Stimulated activated CD4-positive, alpha-beta T cell treated with anti-CD3 and anti-CD28 coated beads, Interleukin-4, amount 100 ng/mL, for 4 hours (primary cell): ENCODE measurements around the gene CYP4B1.

Experiments
- DNase-seq, 2 experiments: peaks; one replicate each; pipeline ENCODE4 v3.0.0-alpha.2; 2020

Gene CYP4B1

DNA sequence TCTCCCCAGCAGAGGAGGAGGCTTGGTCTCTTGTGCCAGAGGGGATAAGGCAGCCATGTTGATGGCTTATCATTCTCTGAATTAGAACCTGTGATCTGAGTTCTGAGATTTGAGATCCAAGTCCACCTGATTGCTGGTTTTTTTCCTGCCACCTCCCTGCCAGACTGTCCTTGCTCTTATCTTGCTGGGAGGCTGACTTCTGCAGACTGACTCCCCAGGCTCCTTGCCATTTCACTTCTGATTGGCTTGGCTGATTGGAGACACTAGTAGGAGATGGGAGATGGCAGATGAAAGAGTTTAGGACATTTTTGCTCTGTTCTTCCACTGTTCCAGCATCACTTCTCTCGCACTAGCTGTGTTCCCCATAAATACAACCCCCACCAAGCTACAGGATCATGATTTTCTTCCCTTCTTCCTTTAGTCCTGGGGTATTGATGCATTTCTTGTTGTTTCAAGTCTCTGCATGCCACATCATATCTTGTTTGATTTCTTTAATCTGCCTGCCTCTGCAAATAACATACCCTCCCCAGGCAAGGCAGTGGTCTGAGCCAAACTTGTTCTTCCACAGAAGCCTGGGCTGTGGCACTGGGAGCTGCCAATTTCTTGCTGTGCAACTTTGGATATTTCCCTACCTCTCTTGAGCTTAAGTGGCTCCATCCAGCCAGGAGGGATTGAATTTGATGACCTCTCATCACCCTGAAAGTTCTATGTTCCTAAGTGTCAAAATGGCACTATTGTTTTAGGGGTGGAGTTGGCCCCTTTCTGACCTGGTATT, 963 bp upstream of the CYP4B1 start:
- no peak for DNase-seq

DNA sequence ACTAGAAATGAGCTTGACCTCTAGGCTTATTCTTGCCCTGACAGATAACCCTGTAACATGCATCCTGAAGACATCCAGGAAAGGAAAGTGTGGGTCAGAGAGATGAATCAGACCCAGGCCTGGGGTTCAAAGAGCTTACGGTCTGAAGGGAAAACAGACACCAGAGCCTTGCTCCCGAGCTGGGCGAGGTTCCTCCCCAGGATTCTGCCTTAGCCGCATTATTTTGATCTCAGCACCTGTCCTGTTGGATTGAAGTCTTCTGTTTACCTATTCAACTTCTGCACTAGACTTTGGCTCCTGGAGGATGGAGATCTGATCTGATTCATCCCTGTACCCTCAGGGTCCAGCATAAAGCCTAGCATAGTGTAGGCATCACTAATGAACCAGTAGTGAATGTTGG, 1.9 kb downstream of the CYP4B1 start:
- no peak for DNase-seq

GRCh38 chr1:46801323-46802055, 2.6 kb downstream of the CYP4B1 start:
- no peak for DNase-seq

DNA sequence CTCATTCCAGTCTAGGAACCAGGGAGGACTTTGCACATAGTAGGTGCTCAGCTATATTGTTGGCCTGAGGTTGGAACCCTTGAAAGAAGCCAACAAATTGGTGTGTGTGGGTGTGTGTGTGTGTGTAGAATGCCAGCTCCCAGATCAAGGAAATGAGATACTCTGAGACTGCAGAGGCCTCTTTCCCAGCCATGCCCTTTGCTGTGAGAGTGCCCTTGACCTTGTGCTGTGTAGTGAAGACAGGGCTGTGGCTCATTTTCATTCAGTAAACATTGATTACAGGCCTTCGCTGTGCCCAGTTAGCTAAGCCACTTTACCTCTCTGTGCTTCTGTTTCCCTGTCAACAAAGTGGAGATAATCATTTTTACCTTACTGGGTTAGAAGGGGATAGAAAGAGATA, 3.2 kb downstream of the CYP4B1 start:
- no peak for DNase-seq

DNA sequence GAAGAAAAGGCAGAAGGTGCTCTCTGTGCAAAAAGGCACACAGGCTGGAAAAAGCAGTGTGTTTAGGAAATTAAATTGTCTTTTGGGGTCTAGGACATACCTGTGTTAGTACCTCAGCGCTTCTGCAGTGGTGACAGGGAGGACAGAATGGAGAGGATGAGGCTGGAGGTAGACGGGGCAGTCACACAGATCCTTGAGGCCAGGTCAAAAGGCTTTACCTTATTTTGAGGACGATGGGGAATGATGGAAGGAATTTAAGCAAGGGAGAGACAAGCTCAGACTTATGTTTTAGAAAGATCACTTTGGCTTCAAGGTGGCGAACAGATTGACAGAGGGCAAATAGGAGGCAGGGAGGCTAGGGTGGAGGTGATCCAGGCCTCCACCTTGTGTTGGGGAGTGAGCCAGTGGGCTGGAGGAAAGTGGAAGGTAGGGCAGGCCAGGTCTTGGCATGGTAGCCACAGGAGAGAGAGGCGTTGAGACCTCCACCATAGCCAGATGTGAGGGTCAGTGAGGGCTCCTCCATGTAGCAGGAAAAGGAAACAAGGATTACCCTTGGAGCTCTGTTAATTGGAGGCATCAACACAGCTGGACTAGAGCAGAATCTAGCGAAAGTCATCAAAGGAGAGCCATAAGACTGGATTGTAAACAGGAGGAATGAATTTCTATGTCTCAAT, 4.2 kb downstream of the CYP4B1 start:
- no peak for DNase-seq

GRCh38 chr1:46804027-46804889, 5.4 kb downstream of the CYP4B1 start:
- no peak for DNase-seq

- no peak for DNase-seq
Measured at GRCh38 chr1:46804926-46805325, 6.1 kb downstream of the CYP4B1 start.

GRCh38 chr1:46805755-46806154, 6.9 kb downstream of the CYP4B1 start:
- DNase-seq, result no peak

GRCh38 chr1:46806196-46807020, 7.6 kb downstream of the CYP4B1 start:
- DNase-seq, result no peak

GRCh38 chr1:46807046-46807972, 8.5 kb downstream of the CYP4B1 start:
- DNase-seq, result no peak

GRCh38 chr1:46809071-46809470, 10.2 kb downstream of the CYP4B1 start:
- no peak for DNase-seq

GRCh38 chr1:46809904-46810303, 11.1 kb downstream of the CYP4B1 start:
- DNase-seq, result no peak

- no peak for DNase-seq
Measured at GRCh38 chr1:46810596-46810995, 11.8 kb downstream of the CYP4B1 start.

GRCh38 chr1:46811053-46811452, 12.2 kb downstream of the CYP4B1 start:
- DNase-seq, result no peak

- no peak for DNase-seq
Measured at GRCh38 chr1:46812065-46812963, 13.5 kb downstream of the CYP4B1 start.

DNA sequence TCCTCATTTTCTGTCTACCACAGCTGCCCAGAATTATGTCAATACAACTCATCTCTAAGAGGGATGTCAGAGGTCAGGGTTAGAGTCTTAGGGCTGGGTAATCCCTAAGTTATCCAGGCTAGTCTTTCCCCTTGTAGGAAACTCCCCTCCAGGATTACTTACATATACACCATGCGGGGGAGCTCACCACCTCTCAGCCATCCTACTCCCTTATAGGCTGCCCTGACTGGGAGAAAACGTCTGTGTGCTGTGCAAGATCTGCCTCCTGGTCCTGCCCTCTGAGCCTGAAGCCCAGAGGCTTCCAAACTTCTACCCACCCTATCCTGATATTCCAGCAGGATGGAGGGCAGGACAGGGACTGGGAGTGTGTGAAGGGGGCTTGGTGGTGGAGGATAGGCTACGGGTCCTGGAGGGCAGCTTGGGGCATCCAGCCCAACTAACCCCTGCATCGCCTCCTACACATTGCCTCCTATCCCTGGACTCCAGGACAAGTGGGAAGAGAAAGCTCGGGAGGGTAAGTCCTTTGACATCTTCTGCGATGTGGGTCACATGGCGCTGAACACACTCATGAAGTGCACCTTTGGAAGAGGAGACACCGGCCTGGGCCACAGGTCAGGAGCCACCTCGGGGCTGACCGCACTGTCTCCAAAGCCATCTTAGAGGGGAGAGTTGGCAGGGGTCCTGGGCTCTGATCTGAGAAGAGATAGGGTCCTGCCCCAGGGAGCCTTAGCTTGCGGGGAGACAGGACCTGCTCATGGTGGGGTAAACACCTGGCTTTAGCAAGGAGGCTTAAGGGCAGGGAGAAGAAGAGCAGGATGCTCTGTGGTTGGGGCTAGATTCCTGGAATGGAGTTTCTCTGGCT, 14.4 kb downstream of the CYP4B1 start:
- no peak for DNase-seq

DNA sequence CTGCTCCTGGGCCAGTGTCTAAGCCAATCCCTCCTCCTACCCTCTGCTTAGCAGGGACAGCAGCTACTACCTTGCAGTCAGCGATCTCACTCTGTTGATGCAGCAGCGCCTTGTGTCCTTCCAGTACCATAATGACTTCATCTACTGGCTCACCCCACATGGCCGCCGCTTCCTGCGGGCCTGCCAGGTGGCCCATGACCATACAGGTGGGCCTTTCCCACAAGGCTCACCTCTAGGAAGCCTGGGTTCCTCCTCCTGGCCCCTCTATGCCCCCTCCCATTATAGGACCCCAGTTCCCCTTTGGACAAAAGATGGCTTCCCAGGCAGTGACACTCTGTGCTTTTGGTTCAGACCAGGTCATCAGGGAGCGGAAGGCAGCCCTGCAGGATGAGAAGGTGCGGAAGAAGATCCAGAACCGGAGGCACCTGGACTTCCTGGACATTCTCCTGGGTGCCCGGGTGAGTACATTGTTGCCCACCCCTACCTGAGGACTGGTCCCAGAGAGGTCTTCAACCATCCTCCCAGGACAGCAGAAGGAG, 15.1 kb downstream of the CYP4B1 start:
- no peak for DNase-seq

GRCh38 chr1:46815133-46815532, 16.3 kb downstream of the CYP4B1 start:
- DNase-seq, result no peak
